NCI-H524 treated with DMSO at 0.1 percent for 48 hours (cell line): Measurements from ENCODE around the gene CRIP3.

Source experiments
- DNase-seq: peaks from one replicate; lab custom pipeline; 2025; lab: John Stamatoyannopoulos, UW

The CRIP3 gene

DNA sequence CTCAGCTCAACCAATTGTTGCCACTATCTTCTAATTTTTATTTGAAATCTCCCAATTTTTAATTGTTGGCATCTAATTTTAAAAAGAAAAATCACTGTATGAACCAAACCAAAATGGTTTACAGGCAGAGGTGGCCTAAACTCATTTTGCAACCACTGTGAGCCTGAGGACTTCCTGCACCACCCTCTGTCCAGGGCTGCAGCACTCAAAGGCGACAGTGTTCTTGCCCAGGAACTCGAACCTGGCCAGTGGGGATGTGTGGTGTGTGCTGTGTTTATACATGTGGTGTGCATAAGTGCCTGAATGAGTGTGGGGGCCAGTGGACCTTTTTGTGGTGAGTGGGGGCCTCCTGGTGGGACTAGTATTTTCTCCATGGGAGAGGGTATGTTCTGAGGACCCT lies 34.9 kb downstream of the CRIP3 start:
- DNase-seq: no peak

DNA sequence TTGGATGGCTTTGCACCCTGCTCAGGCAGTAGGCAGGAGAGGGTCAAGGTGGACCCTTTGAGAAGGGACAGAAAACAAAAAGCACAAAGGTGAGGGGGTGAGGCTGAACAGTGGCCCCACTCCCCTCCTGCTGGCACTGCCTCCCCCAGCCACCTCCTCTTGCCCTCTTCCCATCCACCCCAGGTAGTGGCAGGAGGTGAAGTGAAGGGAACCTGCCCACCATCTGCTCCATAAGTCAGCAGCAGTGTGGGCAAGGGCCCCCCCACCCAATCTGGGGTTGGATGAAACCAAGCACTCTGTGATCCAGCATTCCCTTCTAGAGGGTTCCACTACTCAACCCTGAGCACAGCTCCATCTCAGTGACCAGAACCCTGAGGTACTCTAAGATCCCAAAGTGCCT lies 36.7 kb downstream of the CRIP3 start:
- no peak for DNase-seq

DNA sequence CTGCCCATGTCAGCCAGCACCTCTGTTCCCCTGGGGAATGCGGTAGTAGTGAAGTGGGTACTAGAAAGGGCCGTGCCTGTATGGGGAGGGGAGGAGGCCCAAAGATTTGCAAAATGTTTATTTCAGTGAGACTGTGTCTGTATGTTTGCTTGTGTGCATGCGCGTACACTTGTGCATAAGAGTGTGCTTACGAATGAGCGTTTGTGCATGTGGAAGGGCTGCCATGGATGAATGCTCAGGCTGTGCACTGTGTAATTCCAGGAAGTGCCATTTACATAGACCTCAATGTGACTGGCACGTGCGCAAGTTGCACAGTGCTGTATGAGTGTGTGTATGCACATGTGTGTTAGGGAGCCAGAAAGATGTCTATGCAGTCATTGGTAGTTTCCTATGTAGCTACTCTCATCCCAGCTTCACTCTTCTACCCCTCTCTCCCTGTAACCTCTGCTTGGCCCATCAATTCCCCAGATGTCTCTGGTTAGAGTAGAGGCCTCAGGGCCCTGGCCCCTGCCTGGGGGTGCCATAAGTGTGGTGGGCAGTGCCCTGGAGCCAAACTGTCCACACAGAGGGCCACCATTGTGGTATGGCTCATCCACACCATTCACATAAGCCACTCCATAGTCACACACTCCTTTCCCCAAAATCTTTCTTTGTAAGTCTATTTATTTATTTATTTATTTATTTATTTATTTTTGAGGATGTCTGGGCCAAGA lies 37.4 kb downstream of the CRIP3 start:
- no peak for DNase-seq

DNA sequence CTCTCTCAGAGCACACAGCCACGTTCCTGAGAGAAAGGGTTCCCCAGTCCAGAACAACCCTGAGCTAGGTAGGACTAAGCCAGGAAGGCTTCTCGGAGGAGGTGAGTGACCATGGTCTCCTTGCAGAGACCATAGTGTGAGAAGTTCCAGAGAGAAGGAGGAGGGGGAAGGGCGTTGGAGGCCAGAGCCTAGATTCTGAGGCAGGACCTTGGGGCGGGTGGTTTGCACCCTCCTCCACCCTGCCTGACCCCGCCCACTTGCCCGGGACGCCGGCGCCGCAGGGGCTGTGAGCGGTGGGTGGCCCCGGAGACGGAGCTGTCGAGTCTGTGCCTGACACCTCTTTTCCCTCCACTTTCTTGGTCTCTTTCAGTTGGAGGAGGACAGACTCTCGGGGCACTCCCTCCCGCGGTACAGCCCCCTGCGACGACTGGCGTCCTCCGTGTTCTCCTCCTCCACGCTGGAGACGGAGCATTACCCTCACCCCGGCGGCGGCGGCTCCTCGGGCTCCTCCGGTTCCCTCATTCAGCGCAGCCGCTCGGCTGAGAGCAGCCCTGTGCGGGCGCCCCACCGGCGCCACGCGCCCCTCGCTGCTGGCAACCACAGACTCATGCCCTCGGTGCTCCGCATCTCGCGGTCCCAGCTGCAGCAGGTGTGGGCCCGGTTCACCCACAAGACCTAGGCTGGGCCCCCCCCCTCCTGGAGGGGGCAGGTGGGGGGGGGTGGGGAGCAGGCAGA lies 39.2 kb downstream of the CRIP3 start:
- DNase-seq: no peak

DNA sequence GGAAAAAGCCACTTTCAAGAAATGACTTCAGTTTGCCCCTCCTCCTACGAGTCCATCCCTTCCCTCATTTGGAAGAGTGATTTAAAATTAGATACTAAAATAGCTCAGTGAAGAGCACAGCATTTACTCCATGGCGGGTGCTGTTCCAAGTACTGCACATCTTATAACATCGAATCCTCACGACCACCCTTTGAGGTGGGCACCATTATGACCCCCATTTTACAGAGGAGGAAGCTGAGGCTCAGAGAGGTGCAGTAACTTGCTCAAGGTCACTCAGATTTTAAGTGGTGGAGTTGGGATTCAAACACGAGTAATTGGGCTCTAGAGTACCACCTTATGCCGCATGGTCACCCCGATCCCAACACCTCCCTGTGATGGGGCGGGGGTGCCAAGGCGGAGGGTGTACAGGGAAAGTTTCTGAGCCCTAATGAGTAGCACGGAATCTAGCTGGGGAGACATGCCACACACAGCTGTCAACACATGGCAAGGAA lies 39.8 kb downstream of the CRIP3 start:
- no peak for DNase-seq

DNA sequence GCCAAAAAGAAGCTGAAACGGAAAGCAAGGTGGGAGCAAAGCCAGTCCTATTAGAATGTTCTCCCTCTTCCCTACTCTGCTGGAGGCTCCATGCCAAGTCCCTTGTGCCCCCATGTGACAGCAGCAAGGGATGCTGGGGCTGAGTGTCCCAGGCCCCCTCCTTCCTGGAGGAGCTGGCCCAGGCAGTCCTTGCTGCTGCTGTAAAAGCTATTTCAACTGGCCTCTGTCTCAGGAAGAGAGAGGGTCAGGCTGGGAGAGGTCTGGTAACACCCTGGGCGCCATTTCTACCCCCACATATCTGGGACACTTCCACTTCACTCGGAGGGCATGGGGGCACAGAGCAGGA lies 40.3 kb downstream of the CRIP3 start:
- DNase-seq: no peak

DNA sequence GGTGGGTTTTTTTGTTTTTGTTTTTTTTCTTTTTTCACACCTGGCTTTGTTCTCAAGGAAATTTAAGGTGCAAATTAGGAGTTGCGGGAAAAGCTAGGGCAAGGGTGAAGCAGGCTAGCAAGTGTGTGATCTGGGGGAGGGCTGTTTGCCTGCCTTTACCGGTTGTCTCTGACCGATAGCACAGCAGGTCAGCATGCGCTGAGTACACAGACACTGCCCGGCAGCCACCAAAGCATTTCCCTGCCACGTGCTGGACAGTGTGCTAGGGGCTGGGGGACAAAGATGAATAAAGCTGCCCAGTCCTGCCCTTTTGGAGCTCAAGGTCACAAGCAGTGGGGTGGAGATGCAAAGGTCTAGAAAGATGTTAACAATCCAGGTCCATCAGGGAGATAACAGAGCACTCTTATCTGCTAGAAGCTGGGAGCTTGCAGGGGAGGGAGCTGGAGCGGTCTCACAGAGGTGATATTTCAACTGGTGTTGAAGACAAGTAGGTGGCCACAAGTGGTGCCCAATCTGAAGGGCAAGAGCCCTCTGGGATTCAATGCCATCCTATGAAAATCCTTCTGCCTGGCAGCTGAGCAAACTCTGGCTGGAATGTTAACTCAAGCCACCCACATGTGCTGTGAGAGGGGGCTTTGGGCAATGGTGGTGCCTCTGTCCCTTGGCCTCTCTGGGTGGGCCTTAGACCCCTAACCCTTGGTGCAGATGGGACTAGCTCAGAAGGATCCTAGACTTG lies 40.8 kb downstream of the CRIP3 start:
- DNase-seq: no peak

DNA sequence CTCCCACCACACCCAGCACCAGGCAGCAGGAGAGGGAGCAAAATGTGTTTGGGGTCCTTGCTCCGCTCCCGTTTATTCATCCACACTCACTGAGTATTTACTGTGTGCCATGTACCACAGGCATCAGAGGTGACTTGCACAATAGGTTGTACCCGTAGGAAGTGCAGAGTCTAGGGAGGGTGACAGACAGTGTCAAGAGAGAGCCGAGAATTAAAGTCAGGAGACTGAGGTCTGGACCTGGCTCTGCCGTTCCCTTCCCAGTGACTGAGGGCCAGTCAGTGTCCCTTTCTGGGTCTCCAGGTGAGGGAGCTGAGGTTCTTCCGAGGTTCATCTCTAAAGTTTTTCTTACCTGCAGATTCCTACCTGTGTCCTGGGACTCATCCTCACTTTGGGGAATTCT lies 43.1 kb downstream of the CRIP3 start:
- DNase-seq: no peak

DNA sequence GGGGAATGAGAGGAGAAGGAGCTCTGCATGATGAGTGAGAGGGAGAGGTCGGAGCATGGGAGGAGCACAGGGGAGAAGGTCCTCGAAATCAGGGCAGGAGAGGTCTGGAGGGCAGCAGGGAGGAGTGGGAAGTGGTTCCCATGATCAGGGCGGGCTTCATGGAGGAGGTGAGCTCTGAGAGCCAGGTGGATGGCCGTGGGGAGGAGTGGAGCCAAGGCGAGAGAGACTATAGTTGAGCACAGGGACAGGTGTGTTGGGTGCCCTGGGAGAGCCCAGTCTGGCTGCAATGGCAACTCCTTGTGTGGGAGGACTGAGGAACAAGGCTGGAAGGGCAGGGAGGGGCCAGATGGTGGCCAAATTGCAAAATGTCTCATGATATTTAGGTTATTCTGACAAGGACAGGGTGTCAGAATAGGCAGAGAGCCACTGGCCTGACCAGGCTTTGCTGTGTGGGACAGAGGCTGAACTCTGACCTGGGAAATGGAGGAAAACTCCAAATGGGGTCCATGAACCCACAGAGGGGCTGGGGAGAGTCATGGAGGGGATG lies 44.0 kb downstream of the CRIP3 start:
- DNase-seq: no peak

DNA sequence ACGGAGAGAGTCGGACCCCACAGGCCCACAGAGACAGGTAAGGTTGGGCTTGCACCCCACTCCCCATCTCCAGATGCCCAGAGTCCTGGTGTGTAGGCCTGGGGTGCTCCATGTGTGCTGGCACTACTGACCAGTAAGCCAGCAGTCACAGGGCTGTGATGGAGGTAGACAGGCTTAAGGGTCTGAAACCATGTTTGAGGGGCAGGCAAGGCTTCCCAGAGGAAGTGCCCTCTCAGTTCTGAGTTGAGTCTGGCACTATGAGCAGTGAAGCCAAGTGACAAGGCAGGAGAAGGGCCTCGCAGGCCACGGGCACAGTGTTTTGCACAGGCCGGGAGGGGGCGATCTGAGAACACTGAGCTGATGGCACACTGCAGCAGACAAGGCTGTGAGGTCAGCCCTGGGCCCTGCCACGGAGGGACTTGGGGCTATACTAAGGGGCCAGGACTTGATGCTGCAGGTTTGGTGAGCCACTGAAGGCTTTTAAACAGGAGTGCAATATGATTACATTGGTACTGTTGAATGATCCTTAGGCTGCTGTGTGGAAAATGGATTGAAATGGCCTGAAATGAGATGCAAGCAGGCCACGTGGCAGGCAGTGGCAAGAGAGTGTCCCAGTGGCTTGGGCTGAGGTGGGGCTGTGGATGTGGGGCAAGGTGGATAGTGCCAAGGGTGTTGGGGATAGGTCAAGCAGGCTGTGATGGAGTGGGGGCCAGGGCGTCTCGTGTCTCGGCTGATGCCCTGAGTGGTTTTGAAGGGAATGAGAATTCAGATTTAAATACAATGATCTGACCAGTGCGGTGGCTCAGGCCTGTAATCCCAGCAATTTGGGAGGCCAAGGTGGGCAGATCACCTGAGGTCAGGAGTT lies 45.1 kb downstream of the CRIP3 start:
- DNase-seq: no peak

DNA sequence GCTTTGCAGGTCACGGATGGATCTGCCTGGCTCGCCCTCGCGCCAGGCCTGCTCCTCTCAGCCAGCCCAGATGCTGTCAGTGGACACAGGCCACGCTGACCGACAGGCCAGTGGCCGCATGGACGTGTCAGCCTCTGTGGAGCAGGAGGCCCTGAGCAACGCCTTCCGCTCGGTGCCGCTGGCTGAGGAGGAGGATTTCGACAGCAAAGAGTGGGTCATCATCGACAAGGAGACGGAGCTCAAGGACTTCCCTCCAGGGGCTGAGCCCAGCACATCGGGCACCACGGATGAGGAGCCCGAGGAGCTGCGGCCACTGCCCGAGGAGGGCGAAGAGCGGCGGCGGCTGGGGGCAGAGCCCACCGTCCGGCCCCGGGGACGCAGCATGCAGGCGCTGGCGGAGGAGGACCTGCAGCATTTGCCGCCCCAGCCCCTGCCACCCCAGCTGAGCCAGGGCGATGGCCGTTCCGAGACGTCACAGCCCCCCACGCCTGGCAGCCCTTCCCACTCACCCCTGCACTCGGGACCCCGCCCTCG lies 45.8 kb downstream of the CRIP3 start:
- no peak for DNase-seq

DNA sequence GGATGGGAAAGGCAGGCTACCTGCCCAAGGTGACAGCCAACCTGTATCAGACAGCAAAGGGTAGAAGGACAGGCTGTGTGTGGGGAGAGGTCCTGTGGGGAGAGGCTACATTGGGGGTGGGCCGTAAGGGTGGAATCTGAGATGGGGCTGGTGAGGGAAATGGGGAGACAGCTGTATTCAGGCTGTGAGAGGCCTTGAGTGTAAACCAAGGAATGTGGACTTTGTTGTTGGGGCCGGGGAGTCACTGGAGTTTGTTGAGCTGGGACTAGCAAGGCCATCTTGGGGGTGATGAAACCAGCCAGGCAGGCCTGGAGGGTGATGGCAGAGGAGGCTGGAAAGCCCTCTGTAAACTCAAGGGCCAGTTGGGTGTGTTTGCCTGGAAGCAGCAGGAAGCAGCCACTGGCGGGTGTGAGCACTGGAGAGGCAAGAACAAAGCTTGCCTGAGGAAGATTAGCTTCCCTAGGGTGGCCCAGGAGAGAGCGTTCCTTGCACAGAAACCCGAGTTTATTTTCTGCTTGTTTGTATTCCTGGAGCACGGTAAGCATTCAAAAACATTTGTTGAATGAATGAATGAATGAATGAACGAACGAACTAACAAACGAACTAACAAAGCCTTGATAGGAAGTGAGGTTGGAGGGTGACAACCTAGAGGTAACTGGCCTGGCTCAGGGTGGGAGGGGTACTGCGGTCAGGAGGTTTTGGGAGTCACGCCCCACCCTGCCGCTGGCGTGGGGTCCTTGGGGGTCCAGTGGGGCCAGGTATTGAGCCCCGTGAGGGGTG lies 46.4 kb downstream of the CRIP3 start:
- no peak for DNase-seq

DNA sequence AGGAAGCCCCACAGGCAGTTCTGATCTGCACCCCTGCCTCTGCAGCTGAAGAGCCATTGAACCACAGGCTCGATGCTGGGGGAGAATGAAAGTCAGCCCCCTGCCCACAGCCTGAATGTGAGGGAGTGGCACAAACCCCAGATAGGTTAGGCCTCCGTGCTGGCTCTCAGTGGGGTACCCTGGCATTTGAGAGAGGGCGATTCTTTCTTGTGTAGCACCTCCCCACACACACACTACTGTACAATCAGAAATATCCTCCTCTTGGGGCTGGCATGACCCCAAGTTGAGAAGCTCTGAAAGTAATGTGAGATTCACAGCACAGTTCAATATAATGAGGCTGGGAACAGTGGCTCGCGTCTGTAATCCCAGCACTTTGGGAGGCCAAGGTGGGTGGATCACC lies 47.4 kb downstream of the CRIP3 start:
- DNase-seq: no peak

DNA sequence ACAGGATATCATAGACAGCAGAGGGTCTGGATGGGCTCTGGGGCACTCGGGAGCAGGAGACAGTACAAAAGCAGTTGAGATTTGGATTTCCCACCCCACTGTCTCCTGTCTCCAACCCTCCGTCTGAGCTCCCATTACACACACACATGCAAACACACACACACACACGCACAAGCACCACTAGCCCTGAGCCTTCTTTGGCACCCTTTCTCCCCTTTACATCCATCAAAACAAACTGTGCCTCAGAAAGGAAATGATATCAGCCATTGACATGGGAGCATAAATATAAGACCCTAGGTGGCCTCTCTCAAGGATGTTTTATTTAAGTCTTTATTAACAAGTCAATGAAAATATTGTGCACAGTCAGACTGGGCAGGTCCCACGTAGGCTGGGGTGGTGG lies 47.8 kb downstream of the CRIP3 start:
- DNase-seq: no peak

DNA sequence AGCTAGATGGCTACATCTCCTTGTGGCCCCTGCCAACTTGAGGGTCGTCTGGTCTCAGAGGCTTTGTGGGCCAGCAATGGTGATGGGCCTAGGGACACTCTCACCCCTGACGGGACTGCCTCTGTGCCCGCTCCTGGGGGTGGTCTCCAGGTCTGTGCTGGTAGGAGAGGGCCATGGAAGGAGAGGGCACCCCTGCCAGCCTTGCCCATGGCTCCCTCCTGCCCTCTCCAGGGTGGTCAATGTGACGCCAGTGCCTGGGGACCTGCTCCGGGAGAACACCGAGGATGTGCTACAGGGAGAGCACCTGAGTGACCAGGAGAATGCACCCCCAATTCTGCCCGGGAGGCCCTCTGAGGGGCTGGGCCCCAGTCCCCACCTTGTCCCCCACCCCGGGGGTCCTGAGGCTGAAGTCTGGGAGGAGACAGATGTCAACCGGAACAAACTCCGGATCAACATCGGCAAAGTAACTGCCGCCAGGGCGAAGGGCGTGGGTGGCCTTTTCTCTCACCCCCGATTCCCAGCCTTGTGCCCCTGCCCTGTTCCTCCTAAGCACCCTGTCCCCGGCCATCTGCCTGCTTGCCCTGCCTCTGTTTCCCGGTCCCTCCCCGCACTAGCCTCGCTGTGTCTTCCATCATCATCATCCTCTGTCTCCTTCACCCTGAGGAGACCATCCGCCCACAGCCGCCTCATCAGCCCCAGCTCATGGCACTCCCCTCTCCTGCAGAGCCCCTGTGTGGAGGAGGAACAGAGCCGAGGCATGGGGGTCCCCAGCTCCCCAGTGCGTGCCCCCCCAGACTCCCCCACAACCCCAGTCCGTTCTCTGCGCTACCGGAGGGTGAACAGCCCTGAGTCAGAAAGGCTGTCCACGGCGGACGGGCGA lies 49.6 kb downstream of the CRIP3 start:
- DNase-seq: no peak

DNA sequence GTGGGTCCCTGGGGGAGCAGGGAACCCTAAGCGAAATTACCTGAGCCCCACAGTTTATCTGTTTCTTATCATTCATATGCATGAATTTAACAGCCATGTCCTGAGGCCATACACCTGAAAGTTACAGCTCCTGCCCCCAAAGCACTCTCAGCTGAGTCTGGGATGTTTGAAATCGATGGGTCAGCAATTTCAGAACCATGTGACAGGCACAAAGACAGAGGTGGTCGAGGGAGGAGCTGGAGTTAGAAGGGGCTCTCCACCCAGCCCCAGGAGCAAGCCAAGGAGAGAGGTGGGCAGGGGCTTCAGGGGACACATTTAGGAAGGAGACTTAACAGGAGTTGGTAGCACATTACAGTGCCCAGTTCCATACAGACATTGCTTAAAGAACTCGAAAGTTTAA lies 50.4 kb downstream of the CRIP3 start:
- DNase-seq: no peak

DNA sequence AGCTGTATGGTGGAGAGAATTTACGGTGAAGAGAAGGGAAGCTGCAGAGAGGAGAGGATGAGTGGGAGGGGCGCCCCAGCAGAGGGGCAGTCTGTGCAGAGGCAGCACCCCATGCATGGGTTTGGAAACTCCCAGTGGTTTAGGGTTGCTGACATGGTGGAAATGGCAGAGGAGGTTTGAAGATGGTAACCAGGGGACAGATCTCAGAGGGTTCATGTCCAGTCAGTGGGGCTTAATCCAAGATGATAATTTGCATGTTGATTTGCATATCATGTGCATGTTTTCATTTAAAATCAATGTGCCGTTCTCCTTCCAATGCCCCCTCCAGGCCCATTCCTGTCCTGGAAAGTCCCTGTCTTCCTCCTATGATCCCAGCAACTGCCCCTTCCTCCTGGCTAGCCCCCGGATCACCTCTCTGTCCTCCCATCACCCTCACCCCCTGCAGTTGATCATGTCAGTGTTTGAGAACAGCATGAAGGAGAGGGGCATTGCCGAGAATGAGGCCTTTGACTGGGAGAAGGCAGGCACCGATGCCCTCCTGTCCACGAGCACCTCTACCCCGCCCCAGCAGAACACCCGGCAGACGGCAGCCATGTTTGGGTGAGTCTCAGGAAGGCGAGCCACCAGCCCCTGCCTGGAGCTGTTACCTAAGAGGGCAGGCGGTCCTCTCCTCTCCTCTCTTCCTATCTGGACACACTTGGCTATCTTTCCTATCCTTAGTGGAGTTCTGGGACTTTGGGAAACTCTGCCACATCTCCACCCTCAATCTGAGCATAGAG lies 51.1 kb downstream of the CRIP3 start:
- no peak for DNase-seq

DNA sequence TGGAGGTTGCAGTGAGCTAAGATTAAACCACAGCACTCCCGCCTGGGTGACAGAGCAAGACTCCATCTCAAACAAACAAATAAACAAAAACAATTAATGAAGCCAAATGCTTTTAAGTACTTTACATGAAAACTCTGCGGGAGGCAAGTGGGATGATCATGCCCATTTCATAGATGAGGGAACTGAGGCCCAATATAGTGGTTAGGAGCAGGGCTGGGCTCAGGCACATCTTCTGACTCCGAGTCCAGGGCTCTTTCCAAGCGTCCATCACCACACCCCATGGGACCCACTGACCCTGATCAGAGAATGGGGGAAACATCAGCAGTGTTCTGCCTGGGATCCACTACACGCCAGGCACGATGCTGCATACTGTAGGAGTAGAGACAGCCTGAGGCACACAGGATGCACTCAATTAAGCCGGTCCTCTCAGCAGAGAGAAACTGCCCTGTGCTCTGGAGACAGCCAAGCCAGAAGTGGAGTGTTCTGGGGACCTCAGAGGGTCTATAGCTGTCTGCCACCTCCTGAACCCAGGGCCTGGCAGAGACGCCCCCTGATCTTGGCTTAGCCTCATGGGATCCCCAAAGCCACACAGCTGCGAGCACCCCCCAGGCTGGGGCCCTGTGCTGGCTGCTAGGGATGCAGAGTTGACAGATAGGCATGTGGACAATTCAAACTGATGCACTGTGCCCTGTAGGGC lies 51.8 kb downstream of the CRIP3 start:
- no peak for DNase-seq
